ENCODE measurements around the gene EIF1AD.

DNA sequence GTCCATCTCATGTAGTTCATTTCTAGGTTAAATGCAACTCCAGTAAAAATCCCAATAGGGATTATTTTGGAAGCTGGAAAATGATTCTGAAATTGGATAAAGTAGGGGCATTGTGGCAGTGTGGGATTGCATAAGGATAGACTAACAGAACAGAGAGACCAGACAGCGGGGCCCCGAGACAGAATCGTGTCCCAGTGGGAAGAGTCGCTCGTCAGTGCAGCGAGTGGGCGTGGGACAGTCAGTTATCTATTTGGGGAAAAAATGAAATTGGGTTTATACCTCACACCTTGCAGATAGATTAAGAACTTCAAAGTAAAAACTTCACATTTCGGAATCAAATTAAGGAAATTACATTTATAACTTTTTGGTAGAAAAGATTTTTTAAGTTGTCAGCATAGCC lies 29.8 kb downstream of the EIF1AD start:
- TF ChIP-seq, protein P1, sequence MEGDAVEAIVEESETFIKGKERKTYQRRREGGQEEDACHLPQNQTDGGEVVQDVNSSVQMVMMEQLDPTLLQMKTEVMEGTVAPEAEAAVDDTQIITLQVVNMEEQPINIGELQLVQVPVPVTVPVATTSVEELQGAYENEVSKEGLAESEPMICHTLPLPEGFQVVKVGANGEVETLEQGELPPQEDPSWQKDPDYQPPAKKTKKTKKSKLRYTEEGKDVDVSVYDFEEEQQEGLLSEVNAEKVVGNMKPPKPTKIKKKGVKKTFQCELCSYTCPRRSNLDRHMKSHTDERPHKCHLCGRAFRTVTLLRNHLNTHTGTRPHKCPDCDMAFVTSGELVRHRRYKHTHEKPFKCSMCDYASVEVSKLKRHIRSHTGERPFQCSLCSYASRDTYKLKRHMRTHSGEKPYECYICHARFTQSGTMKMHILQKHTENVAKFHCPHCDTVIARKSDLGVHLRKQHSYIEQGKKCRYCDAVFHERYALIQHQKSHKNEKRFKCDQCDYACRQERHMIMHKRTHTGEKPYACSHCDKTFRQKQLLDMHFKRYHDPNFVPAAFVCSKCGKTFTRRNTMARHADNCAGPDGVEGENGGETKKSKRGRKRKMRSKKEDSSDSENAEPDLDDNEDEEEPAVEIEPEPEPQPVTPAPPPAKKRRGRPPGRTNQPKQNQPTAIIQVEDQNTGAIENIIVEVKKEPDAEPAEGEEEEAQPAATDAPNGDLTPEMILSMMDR (IDR thresholded peaks at IDR 0.05): no peak
- TF ChIP-seq ZFX (IDR thresholded peaks at IDR 0.05; ENCODE audit: borderline replicate concordance): no peak

Measured in 22Rv1 (cell line).